Measurements from ENCODE around the gene DHH. TPM values are rescaled to one million over a fixed set of nuclear protein-coding genes. Genes with fewer than 3 reads are reported as not detected.

The DHH gene
- total RNA-seq, 1 donor from 2014 or later = 1.6 TPM

DNA sequence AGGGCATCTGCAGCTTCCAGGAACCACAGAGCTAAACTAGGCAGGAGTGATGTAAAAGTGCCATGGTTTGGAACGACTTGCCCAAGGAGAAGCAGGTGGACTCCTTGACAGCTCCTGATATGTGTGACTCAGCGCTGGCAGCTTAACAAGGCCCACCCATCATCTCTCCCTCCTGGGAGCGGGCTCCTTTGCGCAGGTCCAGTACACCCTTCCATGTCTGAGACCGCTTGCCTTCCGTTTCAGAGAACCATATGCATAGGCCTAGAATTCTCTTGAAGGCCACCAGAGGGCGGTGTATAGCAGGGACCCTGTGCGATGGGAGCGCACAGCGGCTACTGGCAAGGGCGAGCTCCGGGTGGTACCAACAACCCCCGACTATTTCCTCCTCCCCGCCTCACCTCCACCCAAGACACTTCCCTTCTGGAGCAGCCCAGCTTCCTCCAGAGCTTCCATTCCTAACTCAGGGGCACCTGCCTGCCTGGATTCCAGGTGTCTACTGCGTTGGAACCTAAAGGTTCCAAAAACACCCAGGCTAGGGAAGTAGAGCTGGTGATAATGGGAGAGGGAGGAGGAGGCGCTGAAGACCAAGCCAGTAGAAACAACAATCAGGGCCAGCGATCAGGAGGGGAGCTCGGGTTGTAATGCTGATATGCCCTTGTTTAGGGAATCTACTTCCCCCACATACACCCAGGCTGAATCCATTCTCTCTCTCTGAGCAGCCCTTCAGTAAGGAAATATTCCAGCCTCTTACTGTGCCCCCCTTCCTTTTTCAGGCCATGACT is 6.3 kb downstream of the DHH start:
- intact Hi-C loops (cut with DNase I) = loop anchor here (2.0 kb wide), 2 partner anchors 32 to 146 kb away; no protein-coding TSS in a partner anchor
- DNase-seq (ENCODE audit: low spot score) = peak; percentile 89

DNA sequence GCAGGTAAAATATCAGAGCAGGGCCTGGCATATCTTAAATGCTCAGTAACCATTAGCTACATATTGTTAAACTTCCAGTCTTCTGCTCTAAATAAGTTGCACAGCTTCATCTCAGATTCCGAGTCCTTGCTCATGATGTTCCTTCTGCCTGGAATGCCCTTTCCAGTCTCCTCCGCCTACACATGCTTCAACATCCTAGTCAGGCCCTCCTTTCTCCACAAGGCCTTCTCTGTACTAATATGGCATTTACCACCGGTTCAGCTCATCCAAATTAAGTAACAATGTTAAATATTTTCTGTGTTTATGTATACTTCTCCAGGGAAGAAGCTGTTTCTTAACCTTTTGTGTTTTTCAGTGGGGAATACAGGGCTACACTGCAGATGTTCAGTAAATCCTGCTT is 8.5 kb downstream of the DHH start:
- DNase-seq (ENCODE audit: low spot score) = no peak
- intact Hi-C loops (cut with DNase I) = no loop called here

DNA sequence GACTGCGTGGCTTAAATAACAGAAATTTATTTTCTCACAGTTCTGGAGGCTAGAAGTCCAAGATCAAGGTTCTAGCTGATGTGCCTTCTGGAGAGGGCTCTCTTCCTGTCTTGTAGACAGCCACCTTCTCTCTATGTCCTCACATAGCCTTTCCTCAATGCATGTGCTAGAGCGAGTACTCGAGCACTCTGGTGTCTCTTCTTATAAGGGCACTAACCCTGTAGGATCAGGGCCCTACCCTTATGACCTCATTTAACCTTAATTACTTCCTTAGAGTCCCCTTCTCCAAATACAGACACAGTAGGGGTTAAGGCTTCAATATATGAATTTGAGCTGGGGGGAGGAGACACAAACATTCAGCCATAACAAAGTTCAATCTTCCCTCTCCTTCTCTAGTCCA is 10.2 kb downstream of the DHH start:
- DNase-seq (ENCODE audit: low spot score) = no peak
- intact Hi-C loops (cut with DNase I) = no loop called here

DNA sequence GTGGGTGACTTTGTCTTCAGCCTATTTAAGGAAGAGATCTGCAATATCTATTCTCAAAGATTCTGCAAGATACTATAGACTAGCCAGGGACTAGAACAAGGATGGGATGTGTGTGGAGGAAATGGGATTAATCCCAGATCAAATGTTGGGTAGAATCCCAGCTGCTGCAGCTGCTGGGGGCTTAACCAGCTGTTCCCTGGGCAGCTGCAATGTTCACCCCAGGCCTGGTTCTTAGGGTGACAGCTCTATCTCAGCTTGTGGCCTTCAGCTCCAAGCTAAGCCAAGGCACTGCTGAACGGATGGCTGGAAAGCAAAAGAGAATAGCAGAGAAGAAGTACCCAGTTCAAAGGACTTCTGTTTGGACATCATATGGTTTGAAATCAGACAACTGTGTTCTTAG is 14.8 kb downstream of the DHH start:
- no peak for DNase-seq (ENCODE audit: low spot score)
- intact Hi-C loops (cut with DNase I) = no loop called here

DNA sequence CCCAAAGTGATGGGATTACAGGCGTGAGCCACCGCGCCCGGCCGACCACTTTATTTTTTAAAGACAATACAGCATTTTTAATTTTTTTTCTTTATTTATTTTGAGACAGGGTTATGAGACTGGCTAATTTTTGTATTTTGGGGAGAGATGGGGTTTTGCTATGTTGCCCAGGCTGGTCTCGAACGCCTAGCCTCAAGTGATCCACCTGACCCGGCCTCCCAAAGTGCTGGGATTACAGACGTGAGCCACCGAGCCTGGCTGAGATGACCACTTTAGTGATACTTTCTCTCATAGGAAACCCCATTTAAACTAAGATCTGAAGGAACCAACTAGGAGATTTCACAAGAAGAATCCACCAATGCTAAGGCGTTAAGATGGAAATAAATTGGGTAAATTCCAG is 23.6 kb downstream of the DHH start:
- peak; percentile 58 for DNase-seq (ENCODE audit: low spot score)
- intact Hi-C loops (cut with DNase I) = no loop called here

DNA sequence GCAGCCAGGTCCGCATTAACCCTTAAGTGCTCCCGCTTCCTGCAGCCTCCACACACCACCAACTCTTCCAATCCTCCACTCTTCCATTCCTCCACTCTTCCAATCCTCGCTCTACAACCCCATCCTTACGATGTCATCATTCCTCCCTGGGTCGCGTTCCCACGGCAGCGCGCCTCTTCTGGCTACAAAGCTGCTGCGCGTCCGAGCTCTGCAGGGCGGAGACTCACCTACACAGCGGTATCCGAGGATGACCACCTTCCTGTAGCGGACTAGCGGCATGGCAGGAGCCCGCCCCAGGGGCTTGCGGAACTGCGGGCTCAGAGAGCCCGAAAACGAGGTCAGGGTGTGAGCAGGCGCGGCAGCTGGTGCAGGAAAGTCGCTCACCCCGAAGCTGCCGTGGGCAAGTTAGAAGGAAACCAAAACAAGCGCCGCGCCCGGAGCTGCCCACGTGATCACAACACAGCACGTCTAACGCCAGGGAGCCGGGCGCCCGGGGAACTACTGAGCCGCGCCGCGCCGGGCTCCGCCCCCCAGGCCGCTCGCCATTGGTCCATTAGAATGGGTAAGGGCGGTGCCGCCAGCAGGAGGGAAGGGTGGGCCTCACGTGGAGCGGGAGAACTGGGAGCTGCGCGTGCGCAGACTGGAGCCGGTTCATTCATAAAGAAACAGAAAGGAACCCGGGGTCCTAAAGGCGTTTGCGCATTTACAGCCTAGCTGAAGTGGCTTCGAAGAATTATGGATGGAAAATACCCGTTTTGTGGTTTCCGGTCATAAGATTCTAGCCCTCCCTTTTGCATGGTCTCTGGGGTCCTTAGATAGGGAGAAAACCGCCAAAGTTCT is 24.9 kb downstream of the DHH start, which contains the start of gene RHEBL1:
TSS of gene RHEBL1 (minus strand) at position 473 of the 840 bp plus-strand sequence. CDS start at position 279, 194 bp downstream.
- peak; percentile 99 for DNase-seq (ENCODE audit: low spot score)
- intact Hi-C loops (cut with DNase I) = no loop called here

DNA sequence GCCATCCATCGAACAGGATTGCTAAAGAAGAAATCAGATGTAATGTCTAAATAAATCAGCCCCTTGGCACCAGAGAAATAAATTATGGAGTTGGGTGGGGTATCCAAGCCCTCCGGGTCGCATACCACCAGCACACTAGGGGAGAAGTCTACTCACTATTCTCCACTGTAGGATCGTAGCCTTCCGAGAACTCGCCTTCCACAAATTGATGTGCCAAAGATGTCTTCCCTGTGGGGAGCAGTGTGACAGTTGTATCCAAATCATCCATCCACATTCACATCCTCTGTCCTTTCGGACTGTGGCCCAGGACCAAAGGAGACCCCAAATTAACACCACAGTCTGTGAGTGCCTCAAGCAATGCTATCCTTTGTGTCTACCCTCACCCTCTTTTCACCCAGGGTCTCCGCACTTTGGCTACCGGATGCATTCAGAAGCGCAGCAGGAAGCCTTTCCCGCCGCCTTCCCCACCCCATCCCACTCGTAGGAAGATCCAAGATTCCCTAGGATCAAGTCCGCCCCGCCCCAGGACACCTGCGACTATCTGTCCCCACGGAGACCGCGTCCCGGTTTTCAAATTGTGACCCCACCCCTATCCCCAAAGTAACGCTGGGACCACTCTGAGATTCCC is 25.6 kb downstream of the DHH start:
- peak; percentile 63 for DNase-seq (ENCODE audit: low spot score)
- intact Hi-C loops (cut with DNase I) = no loop called here

DNA sequence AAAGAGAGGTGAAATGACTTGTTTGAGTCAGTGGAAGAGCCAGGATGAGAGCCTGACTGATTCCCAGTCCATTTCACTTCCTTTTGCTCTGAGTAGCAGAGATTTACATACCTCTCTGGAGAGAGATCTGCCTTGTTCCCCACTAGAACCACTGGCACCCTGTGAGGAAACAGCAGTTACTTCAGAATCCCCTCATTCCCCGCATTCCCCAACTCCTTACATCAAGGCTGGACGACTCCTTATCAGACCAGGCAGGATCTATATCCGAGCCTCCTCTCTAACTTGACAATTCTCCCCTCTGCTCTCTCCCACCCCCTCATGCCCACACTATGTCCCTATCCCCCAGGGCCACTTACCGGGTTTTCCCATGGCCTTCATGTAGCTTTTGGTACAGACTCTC is 28.5 kb downstream of the DHH start:
- DNase-seq (ENCODE audit: low spot score) = peak; percentile 27

DNA sequence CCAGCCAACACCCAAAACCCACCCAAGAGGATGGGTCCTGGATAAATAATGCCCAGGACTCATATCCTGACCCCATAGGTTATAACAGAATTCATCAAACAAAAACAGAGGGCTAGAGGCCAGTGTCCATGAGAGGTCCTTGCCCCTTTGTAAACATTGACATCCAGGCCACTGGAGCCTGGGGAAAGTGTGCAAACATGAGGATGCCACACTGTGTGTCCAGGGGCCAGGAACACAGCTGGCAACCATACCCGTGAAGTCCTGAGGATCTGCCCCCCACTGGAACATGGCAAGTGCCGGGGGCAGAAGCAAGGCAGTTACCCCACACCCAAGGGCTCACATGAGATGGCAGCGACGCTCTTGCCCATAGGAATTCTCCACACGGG is 29.8 kb downstream of the DHH start:
- intact Hi-C loops (cut with DNase I) = loop anchor here (2.0 kb wide), 1 partner anchor 170 kb away; no protein-coding TSS in a partner anchor
- DNase-seq (ENCODE audit: low spot score) = peak; percentile 33

More for the DNA sequence above, 28.5 kb downstream of the DHH start:
- intact Hi-C loops (cut with DNase I) = no loop called here

DNA sequence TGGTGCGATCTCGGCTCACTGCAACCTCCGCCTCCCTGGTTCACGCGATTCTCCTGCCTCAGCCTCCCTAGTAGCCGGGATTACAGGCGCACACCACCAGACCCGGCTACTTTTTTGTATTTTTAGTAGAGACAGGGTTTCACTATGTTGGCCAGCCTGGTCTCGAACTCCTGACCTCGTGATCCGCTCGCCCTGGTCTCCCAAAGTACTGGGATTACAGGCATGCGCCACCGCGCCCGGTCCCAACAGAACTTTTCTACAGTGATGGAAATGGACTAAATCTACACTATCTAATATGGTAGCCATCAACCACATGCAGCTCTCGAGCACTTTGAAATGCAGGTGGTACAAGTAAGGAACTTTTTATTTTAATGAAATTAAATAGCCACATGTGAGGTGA is 32.7 kb downstream of the DHH start:
- DNase-seq (ENCODE audit: low spot score) = peak; percentile 26
- intact Hi-C loops (cut with DNase I) = loop anchor here (2.0 kb wide), 1 partner anchor 69 kb away; the partner anchor contains the start of gene TUBA1B

DNA sequence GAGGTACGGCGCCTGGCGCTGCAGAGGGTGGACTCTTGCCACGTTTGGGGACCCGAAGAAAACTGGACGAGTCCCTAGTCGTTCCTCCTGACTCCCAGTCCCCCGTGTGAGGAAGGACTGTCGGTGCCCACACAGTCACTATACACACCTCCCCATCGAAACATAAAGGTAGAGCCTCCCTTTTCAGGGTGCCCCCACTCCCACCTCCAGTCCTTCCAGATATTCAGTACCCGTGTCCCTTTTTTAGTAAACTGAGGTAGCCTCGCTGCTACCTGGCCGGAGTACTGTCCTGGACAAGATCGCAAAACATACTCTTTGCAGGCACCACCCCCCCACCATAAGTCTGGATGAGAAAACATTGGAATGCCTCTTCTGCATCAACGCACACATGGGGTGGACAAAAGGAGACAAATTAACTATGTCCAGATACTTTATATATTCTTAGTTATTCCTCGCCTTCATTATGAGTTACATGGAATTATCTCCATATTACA is 33.4 kb downstream of the DHH start:
- intact Hi-C loops (cut with DNase I) = loop anchor here (2.0 kb wide), 1 partner anchor 70 kb away; the partner anchor contains the start of gene TUBA1B
- no peak for DNase-seq (ENCODE audit: low spot score)

DNA sequence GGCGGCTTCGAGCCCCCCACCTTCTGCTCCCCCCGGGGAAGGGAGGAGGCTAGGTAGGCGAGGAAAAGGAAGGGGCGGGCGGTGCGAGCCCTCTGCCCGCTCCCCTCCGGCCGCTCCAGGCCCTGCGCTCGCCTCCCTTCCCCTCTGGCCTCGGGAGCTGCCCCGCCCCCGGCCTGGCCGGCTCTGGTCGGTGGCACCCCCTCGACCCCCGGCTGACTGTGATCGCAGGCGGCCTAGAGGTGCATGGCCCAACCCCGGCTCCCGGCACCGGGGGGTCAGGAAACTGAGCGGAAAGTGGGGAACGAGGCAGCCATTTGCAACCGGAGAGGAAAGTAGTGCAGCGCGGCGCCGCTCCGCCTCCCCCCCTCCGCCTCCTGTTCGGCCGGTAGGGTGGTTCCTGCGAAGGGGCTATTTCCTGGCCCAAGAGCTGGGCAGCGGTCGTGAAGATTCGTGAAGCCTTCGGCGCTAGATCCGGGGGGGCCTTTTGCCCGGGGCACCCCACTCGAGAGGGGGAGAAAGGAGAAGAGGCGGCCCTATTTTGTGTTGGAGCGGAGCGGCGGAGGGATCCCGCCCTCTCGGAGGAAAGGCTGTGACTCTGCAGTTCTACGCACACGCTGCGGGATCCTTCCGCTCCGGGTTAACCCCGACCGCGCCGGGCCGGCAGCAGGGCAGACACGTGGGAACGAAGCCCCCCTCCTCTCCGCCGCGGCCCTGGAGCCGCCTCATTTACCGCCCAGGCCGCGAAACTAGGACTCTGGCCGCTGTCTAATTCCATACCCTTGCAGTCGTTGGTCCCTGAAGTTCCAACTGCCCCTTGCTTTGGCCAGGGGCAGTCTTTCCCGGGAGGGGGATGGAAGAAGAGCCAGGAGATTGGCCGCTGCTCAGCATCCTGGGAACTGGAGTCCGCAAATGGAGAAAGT is 34.1 kb downstream of the DHH start, which contains the start of gene KMT2D:
TSS of gene KMT2D (minus strand) at position 558 of the 920 bp plus-strand sequence. CDS start 5,470 bp downstream, outside the sequence.
- DNase-seq (ENCODE audit: low spot score) = peak; percentile 96
- intact Hi-C loops (cut with DNase I) = loop anchor here (2.0 kb wide), 1 partner anchor 70 kb away; the partner anchor contains the start of gene TUBA1B

DNA sequence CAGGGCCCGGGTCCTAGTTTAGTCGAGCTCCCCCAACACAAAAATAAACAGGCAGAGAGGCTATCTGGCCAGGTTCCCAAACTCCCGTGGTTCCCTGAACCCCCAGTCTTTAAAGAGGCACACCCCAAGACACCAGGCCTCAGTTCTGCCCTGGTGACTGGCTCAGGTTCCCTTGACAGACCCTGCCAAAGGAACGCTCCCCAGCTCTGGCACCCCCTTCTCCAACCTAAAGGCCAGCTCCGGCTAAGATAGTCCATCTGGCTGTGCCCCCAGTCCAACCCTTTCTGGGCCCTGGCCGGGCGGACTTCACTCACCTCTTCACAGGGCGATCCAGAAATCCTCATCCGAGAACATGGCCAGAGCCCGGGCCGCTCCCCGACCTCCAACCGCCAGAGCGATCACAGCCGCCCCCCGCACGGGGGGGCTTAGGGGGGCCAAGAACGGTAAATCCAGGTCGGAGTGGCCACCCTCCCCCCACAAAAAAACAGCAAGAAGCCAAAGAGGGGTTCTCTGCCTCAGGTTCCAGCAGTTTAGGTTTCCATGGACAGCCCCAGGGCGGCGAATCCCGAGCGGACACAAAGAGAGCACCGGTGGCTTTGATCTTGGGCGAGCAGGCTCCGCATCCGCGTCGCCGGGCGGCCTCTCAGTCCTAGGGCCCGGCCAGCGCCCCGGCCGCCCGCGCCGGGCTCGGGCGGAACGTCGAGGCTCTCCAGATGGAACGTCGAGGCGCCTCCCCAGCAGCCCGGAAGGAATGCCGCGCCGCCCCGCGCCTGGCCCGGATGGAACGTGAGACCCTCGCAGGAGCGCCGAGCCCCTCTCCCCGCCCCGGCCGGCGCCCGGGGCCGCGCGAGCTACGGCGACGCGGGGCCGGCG is 35.1 kb downstream of the DHH start:
- DNase-seq (ENCODE audit: low spot score) = no peak
- intact Hi-C loops (cut with DNase I) = loop anchor here (2.0 to 5.0 kb wide), 2 partner anchors 42 to 71 kb away; partner anchors contain the start of genes PRKAG1 and TUBA1B

DNA sequence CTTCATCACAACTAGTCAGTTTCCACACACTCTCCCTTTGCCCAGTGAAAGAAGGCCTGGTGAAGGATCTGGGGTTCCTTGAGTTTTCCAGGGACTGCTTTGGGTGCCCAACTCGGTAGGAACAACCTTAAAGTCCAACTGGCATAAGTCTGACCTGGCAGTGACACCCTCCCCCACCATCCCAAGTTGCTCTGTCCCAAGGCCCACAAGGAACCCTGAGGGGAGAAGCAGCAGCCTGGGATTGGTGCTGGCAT is 35.6 kb downstream of the DHH start:
- intact Hi-C loops (cut with DNase I) = loop anchor here (5.0 kb wide), 1 partner anchor 42 kb away; the partner anchor contains the start of gene PRKAG1
- no peak for DNase-seq (ENCODE audit: low spot score)

DNA sequence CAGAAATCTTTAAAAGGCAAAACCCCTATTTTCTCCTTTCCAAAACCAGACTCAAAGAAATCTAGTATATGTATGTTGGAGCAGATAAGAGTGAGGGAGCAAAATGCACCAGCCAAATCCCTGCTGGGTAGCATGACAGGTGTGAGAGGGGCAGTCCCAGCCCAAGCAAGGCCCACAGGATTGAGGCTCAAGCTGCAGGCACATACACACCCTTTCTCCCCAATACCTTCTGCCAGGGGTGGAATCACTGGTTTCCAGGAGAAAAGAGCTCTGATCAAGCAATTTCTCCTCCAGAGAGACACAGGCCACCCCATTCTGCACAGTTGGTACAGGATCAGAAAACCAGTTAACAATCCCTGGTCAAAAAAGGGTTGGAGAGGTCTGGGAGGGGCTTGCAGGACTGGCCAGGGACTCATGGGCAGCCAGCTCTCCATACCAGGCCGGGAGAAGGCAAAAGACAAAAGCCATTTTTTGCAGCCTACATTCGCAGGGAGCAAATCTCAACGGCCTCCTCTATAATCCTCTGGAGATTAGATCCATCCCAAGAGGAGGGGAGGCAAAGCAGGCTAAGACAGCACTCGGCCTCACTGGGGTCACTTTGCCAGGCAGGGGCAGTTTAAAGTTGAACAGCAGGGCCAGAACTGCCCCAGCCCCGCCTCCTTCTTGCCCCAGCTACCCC is 36.1 kb downstream of the DHH start:
- no peak for DNase-seq (ENCODE audit: low spot score)
- intact Hi-C loops (cut with DNase I) = loop anchor here (5.0 kb wide), 1 partner anchor 41 kb away; the partner anchor contains the start of gene PRKAG1

DNA sequence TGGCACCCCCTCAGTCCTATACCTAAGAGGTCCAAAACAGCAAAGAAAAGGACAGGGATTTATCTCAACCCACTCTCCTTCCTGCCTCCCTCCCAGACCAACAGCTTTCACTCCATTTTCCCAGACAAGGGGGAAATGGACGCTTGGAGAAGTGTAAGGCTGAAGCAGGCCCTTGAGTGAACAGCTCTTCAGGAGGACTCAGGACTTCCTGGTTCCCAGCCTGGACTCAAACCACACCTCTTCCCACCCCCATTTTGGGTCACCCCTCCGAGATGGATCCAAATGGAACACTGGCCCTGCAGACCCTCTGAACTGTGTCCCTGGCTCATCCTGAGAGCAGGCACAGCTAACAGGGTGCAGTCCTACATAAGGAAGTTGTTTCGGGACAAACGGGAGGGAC is 36.7 kb downstream of the DHH start:
- no peak for DNase-seq (ENCODE audit: low spot score)
- intact Hi-C loops (cut with DNase I) = loop anchor here (5.0 kb wide), 1 partner anchor 41 kb away; the partner anchor contains the start of gene PRKAG1
